Naive thymus-derived CD4-positive, alpha-beta T cell (primary cell): Measurements from ENCODE around the gene PCDHA13. TPM values are rescaled to one million over a fixed set of nuclear protein-coding genes. Genes with fewer than 3 reads are reported as not detected.
"Not testable (repeated sequence)": the region's sequence is repeated elsewhere in the genome, so short reads cannot be mapped to it uniquely, and the experiment has no call there.

ENCODE experiments used
- ATAC-seq: fragments of 150-1000 bp; cut with Tn5 transposase; 2 replicates; pipeline ENCODE4 v1.10.0; 2021; ENCODE audit warnings: mild to moderate bottlenecking, moderate library complexity
- CTCF ChIA-PET: fragments of 350-600 bp; sonication (Branson Sonifier 250); formaldehyde crosslinking; loops from one replicate; lab custom pipeline; 2021; ENCODE audit warnings: antibody characterized with exemption; lab: Charles Lee
- POLR2A ChIA-PET: fragments of 350-600 bp; sonication (Branson Sonifier 250); formaldehyde crosslinking; loops from one replicate; lab custom pipeline; 2021; ENCODE audit warnings: antibody characterized with exemption, inconsistent platforms; lab: Charles Lee
- DNase-seq, 9 donors: peaks; one replicate each; pipeline versions ENCODE4 v3.0.0 to v3.0.0-alpha.2; 2020 to 2022; ENCODE audit warnings: mixed read lengths in 1 of 9
- H3K27ac ChIP-seq: one replicate; pipeline ENCODE4 v1.7.0; 2013; ENCODE audit warnings: mild to moderate bottlenecking, low read depth, low read length, moderate library complexity
- H3K27me3 ChIP-seq, 2 donors: one replicate each; pipeline ENCODE4 v1.7.0; 2013; ENCODE audit warnings: low read length in 2 of 2, mild to moderate bottlenecking in 2 of 2, moderate library complexity in 2 of 2; ENCODE audit not compliant: control insufficient read depth in 2 of 2, insufficient read depth in 2 of 2
- H3K36me3 ChIP-seq, 3 experiments: 1 replicate in 2 of 3; 2 replicates in 1 of 3; pipeline ENCODE4 v1.7.0; 2013; ENCODE audit warnings: low read length in 3 of 3, mild to moderate bottlenecking in 3 of 3, moderate library complexity in 1 of 3; ENCODE audit not compliant: insufficient read depth in 3 of 3, control insufficient read depth in 2 of 3
- H3K4me1 ChIP-seq, 2 donors: one replicate each; pipeline ENCODE4 v1.7.0; 2013; ENCODE audit warnings: low read length in 2 of 2, mild to moderate bottlenecking in 2 of 2, moderate library complexity in 1 of 2; ENCODE audit not compliant: control insufficient read depth in 2 of 2, insufficient read depth in 2 of 2
- H3K4me3 ChIP-seq: 2 replicates; pipeline ENCODE4 v1.7.0; 2013; ENCODE audit warnings: mild to moderate bottlenecking, low read length
- H3K9me3 ChIP-seq, 3 experiments: 1 replicate in 2 of 3; 2 replicates in 1 of 3; pipeline ENCODE4 v1.7.0; 2013; ENCODE audit warnings: low read length in 3 of 3; ENCODE audit not compliant: control insufficient read depth in 2 of 3
- H3K27ac Mint-ChIP-seq, 9 donors: one replicate each; pipeline ENCODE4 v1.8.0; 2020 to 2022; ENCODE audit warnings: mixed read lengths in 9 of 9, mild to moderate bottlenecking in 8 of 9, moderate library complexity in 5 of 9, inconsistent platforms in 2 of 9
- H3K27me3 Mint-ChIP-seq, 5 donors: one replicate each; pipeline ENCODE4 v1.8.0; 2021 to 2022; ENCODE audit warnings: mixed read lengths in 5 of 5, mild to moderate bottlenecking in 1 of 5
- H3K36me3 Mint-ChIP-seq, 5 donors: one replicate each; pipeline ENCODE4 v1.8.0; 2020 to 2022; ENCODE audit warnings: mixed read lengths in 5 of 5, mild to moderate bottlenecking in 3 of 5, inconsistent platforms in 1 of 5
- H3K4me1 Mint-ChIP-seq, 7 donors: one replicate each; pipeline ENCODE4 v1.8.0; 2020 to 2022; ENCODE audit warnings: mixed read lengths in 7 of 7, mild to moderate bottlenecking in 3 of 7, inconsistent platforms in 1 of 7
- H3K4me3 Mint-ChIP-seq, 10 donors: one replicate each; pipeline ENCODE4 v1.8.0; 2020 to 2022; ENCODE audit warnings: mild to moderate bottlenecking in 10 of 10, mixed read lengths in 10 of 10, moderate library complexity in 6 of 10, inconsistent platforms in 2 of 10
- H3K9me3 Mint-ChIP-seq, 11 donors: one replicate each; pipeline ENCODE4 v1.8.0; 2020 to 2022; ENCODE audit warnings: mixed read lengths in 11 of 11, mild to moderate bottlenecking in 4 of 11, inconsistent platforms in 1 of 11, moderate library complexity in 1 of 11
- intact Hi-C, 2 donors: fragments of 100-400 bp; cut with micrococcal nuclease; formaldehyde crosslinking; loops; one replicate each; pipeline ENCODE4 v1.15.1; 2023
- polyA plus RNA-seq, 2 donors: library from polyadenylated mRNA; unstranded; fragments of 300-500 nt; fragmentation: Illumina TruSeq; gene quantifications; one replicate each; pipeline ENCODE4 v1.2.3, GENCODE V29; 2021
- total RNA-seq, 6 experiments: library from RNA in 5 of 6; stranded (reverse) in 5 of 6; gene quantifications; 1 replicate in 5 of 6; 2 replicates in 1 of 6; pipeline ENCODE4 v1.2.3 and lab custom pipeline; 2021 to 2026

The PCDHA13 gene, protein sequence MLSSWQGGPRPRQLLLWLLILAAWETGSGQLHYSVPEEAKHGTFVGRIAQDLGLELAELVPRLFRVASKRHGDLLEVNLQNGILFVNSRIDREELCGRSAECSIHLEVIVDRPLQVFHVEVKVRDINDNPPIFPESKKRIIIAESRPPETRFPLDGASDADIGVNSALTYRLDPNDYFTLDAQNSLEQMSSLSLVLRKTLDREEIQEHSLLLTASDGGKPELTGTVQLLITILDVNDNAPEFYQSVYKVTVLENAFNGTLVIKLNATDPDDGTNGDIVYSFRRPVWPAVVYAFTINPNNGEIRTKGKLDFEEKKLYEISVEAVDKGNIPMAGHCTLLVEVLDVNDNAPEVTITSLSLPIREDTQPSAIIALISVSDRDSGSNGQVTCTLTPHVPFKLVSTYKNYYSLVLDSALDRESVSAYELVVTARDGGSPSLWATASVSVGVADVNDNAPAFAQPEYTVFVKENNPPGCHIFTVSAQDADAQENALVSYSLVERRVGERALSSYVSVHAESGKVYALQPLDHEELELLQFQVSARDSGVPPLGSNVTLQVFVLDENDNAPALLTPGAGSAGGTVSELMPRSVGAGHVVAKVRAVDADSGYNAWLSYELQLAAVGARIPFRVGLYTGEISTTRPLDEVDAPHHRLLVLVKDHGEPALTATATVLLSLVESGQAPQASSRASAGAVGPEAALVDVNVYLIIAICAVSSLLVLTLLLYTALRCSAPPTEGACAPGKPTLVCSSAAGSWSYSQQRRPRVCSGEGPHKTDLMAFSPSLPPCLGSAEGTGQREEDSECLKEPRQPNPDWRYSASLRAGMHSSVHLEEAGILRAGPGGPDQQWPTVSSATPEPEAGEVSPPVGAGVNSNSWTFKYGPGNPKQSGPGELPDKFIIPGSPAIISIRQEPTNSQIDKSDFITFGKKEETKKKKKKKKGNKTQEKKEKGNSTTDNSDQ
- total RNA-seq (not detected), polyA plus RNA-seq (not detected), total RNA-seq (lab: John Stamatoyannopoulos, UW) (not detected)

DNA sequence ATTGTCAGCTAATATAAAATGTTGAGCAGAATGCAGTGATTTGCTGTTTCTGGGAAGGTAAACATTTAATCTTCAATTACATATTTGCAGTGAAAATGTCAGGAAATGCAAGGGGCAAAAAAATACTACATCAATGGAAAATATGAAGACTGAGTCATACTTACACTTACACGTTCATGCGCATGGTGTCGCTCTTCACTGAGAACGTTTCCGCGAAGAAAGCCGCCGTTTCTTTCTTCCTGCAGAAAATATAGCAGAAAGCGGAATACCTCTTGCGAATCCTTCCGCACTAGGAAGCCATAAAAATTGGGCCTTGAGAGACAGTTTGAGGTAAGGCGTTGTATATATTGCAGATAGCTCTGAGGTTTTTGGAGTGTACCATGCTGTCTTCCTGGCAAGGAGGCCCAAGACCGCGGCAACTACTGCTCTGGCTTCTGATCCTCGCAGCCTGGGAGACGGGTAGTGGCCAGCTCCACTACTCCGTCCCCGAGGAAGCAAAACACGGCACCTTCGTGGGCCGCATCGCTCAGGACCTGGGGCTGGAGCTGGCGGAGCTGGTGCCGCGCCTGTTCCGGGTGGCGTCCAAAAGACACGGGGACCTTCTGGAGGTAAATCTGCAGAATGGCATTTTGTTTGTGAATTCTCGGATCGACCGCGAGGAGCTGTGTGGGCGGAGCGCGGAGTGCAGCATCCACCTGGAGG lies at the start of gene PCDHA13:
Gene PCDHA13, plus strand, starts transcription at position 236 of the 702 bp plus-strand sequence. Its CDS starts 145 bp downstream, at position 381.
- ATAC-seq, result no peak
- no peak within 1 kb of the TSS for H3K27ac ChIP-seq
- no peak within 1 kb of the TSS for H3K4me3 ChIP-seq
- H3K27me3 ChIP-seq, result no peaks in the 10 kb centered on the region
- intact Hi-C loops, result loop anchor here in 1 of 2 donors (5.0 kb wide), 1 partner anchor 40 kb away; the partner anchor contains the start of gene PCDHA8
- no peaks in the 10 kb centered on the region for H3K4me1 ChIP-seq
- Mint-ChIP-seq H3K27ac (peak within 1 kb of the TSS in 1 of 9 donors; percentile 46), H3K27me3 (peaks cover 0 to 56% (median 50%) of the 10 kb centered on the region in 5 donors), H3K4me3 (no peak within 1 kb of the TSS), H3K36me3 (peaks cover 0 to 40% (median 4%) of the 10 kb centered on the region in 5 donors), H3K4me1 (no peaks in the 10 kb centered on the region), H3K9me3 (peaks cover 11 to 81% (median 35%) of the 10 kb centered on the region in 11 donors)
- ChIA-PET CTCF (no interaction called here), POLR2A (no interaction called here)
- H3K36me3 ChIP-seq, result no peaks in the 10 kb centered on the region
- peaks cover 0 to 21% (median 0%) of the 10 kb centered on the region in 3 experiments for H3K9me3 ChIP-seq
- no peak for DNase-seq

DNA sequence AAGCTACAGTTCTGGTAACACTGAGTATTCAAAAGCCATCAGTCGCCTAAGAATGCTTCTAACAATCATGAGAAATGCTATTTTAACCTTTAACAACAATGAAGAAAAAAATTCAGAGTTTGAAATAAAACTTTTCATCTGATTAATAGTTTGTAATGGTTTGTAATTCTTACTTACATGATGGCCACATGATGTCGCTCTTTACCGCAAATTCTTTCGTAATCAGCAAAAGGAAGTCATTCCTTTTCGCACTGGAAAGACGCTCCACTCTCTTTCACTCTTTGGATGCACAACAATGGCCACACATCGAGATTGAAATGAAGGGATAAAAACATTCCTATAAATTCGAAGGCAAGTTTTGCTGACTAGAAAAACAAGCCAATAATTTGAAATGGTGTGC lies 47.9 kb upstream of the PCDHA13 start, which contains the start of gene PCDHA7:
Gene PCDHA7, plus strand, starts transcription at position 277 of the 400 bp plus-strand sequence. Its CDS starts 115 bp downstream, at position 392.
- intact Hi-C loops, result no loop called here
- H3K9me3 Mint-ChIP-seq, result peaks cover 2 to 67% (median 22%) of the 10 kb centered on the region in 11 donors
- Histone ChIP-seq H3K4me3 (no peak within 1 kb of the TSS), H3K36me3 (no peaks in the 10 kb centered on the region), H3K4me1 (no peaks in the 10 kb centered on the region), H3K9me3 (peaks cover 0 to 35% (median 0%) of the 10 kb centered on the region in 3 experiments), H3K27ac (no peak within 1 kb of the TSS), H3K27me3 (peaks cover 0 to 7% of the 10 kb centered on the region in 2 donors)
- peak within 1 kb of the TSS in 1 of 9 donors; percentile 18 for H3K27ac Mint-ChIP-seq
- H3K27me3 Mint-ChIP-seq, result peaks cover 0 to 56% (median 34%) of the 10 kb centered on the region in 5 donors
- peak within 1 kb of the TSS in 2 of 10 donors; percentile 5 to 6 for H3K4me3 Mint-ChIP-seq
- no peaks in the 10 kb centered on the region for H3K4me1 Mint-ChIP-seq
- DNase-seq (no peak), ATAC-seq (no peak)
- POLR2A ChIA-PET, result no interaction called here
- H3K36me3 Mint-ChIP-seq, result peaks cover 0 to 23% (median 4%) of the 10 kb centered on the region in 5 donors
- CTCF ChIA-PET, result no interaction called here

DNA sequence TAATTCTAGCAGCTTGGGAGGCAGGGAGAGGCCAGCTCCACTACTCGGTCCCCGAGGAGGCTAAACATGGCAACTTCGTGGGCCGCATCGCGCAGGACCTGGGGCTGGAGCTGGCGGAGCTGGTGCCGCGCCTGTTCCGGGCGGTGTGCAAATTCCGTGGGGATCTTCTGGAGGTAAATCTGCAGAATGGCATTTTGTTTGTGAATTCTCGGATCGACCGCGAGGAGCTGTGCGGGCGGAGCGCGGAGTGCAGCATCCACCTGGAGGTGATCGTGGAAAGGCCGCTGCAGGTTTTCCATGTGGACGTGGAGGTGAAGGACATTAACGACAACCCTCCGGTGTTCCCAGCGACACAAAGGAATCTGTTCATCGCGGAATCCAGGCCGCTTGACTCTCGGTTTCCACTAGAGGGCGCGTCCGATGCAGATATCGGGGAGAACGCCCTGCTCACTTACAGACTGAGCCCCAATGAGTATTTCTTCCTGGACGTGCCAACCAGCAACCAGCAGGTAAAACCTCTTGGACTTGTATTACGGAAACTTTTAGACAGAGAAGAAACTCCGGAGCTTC lies 47.4 kb upstream of the PCDHA13 start:
- H3K27ac ChIP-seq, H3K4me1 Mint-ChIP-seq, intact Hi-C loops, POLR2A ChIA-PET, H3K4me3 ChIP-seq, CTCF ChIA-PET, H3K36me3 ChIP-seq, DNase-seq, H3K27me3 ChIP-seq, H3K4me1 ChIP-seq, ATAC-seq: not testable (repeated sequence)
- peak overlapping the region in 1 of 10 donors; percentile 5 for H3K4me3 Mint-ChIP-seq
- peaks cover 0 to 34% (median 3%) of the 10 kb centered on the region in 3 experiments for H3K9me3 ChIP-seq
- H3K36me3 Mint-ChIP-seq, result peaks cover 0 to 24% (median 4%) of the 10 kb centered on the region in 5 donors
- peak overlapping the region in 1 of 9 donors; percentile 18 for H3K27ac Mint-ChIP-seq
- peaks cover 0 to 58% (median 36%) of the 10 kb centered on the region in 5 donors for H3K27me3 Mint-ChIP-seq
- H3K9me3 Mint-ChIP-seq, result peaks cover 2 to 65% (median 22%) of the 10 kb centered on the region in 11 donors

DNA sequence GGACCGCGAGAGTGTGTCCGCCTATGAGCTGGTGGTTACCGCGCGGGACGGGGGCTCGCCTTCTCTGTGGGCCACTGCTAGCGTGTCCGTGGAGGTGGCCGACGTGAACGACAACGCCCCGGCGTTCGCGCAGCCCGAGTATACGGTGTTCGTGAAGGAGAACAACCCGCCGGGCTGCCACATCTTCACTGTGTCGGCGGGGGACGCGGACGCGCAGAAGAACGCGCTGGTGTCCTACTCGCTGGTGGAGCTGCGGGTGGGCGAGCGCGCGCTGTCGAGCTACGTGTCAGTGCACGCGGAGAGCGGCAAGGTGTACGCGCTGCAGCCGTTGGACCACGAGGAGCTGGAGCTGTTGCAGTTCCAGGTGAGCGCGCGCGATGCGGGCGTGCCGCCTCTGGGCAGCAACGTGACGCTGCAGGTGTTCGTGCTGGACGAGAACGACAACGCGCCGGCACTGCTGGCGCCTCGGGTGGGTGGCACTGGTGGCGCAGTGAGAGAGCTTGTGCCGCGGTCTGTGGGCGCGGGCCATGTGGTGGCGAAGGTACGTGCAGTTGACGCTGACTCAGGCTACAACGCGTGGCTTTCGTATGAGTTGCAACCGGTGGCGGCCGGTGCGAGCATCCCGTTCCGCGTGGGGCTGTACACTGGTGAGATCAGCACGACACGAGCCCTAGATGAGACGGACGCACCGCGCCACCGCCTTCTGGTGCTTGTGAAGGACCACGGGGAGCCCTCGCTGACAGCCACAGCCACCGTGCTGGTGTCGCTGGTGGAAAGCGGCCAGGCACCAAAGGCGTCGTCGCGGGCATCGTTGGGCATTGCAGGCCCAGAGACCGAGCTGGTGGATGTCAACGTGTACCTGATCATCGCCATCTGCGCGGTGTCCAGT lies 46.1 kb upstream of the PCDHA13 start:
- DNase-seq, result no peak
- Histone ChIP-seq H3K4me1 (no peaks in the 10 kb centered on the region), H3K27ac (no peak overlapping the region), H3K9me3 (peaks cover 0 to 26% (median 4%) of the 10 kb centered on the region in 3 experiments), H3K4me3 (no peak overlapping the region), H3K27me3 (peaks cover 0 to 7% of the 10 kb centered on the region in 2 donors), H3K36me3 (no peaks in the 10 kb centered on the region)
- intact Hi-C loops, result no loop called here
- H3K4me1 Mint-ChIP-seq, result no peaks in the 10 kb centered on the region
- no peak for ATAC-seq
- H3K27me3 Mint-ChIP-seq, result peaks cover 0 to 68% (median 46%) of the 10 kb centered on the region in 5 donors
- peaks cover 0 to 32% (median 4%) of the 10 kb centered on the region in 5 donors for H3K36me3 Mint-ChIP-seq
- POLR2A ChIA-PET, result no interaction called here
- no peak overlapping the region for H3K4me3 Mint-ChIP-seq
- H3K9me3 Mint-ChIP-seq, result peaks cover 11 to 71% (median 34%) of the 10 kb centered on the region in 11 donors
- CTCF ChIA-PET, result no interaction called here
- H3K27ac Mint-ChIP-seq, result no peak overlapping the region
